A549 (cell line): ENCODE measurements around the gene ADGRG1. TPM values are rescaled to one million over a fixed set of nuclear protein-coding genes. Genes with fewer than 3 reads are reported as not detected.

ENCODE experiments used
- ATAC-seq, 2 experiments: fragments of 200-7000 bp in 1 of 2; fragments of >200 bp in 1 of 2; cut with Nextera tagmentation in 1 of 2; cut with Tn5 transposase in 1 of 2; 3 replicates each; pipeline versions ENCODE4 v1.8.0 to v1.9.1; 2018 to 2020; ENCODE audit warnings: mild to moderate bottlenecking in 1 of 2, moderate library complexity in 1 of 2
- CTCF ChIA-PET: fragments of 300-600 bp; sonication (Branson Sonifier 250); formaldehyde crosslinking; extraction: SDS; loops from one replicate; lab custom pipeline; 2021; ENCODE audit warnings: antibody characterized with exemption, inconsistent platforms; lab: Yijun Ruan, JAX
- POLR2A ChIA-PET: fragments of 350-600 bp; formaldehyde crosslinking; extraction: SDS; loops from one replicate; lab custom pipeline; 2021; ENCODE audit warnings: antibody characterized with exemption, inconsistent platforms; lab: Yijun Ruan, JAX
- DNase-seq, 2 experiments: peaks; one replicate each; pipeline versions ENCODE4 v3.0.0 to v3.0.0-alpha.2; 2011 to 2016; ENCODE audit warnings: low read depth in 1 of 2, low spot score in 1 of 2
- FAIRE-seq: peaks from 2 replicates; lab custom pipeline; 2011; peaks lifted over from hg19 to GRCh38; lab: Jason Lieb, UNC
- H3K27ac ChIP-seq, 2 experiments: fragments of >200 bp; sonication (Bioruptor Twin); formaldehyde crosslinking; 3 replicates each; pipeline ENCODE4 v1.5.1; 2016 to 2017
- H3K4me1 ChIP-seq: fragments of >200 bp; sonication (Bioruptor Twin); formaldehyde crosslinking; 3 replicates; pipeline ENCODE4 v1.6.1; 2016
- H3K4me2 ChIP-seq: fragments of >200 bp; sonication (Bioruptor Twin); formaldehyde crosslinking; 3 replicates; pipeline ENCODE4 v1.6.1; 2016
- H3K4me3 ChIP-seq: fragments of >200 bp; sonication (Bioruptor Twin); formaldehyde crosslinking; 3 replicates; pipeline ENCODE4 v1.5.1; 2016
- H3K9me3 ChIP-seq: fragments of >200 bp; sonication (Bioruptor Twin); formaldehyde crosslinking; 3 replicates; pipeline ENCODE4 v1.6.1; 2016
- ATOH8 ChIP-seq: fragments of 250-450 bp; sonication (Bioruptor Pico); IDR thresholded peaks from 2 replicates; pipeline ENCODE4 v1.5.0; 2020; ENCODE audit warnings: low read depth, mild to moderate bottlenecking, moderate library complexity
- BHLHE40 ChIP-seq: IDR thresholded peaks from 2 replicates; pipeline ENCODE4 v1.6.1; 2012; ENCODE audit warnings: low read depth, low read length, inconsistent platforms
- CBX2 ChIP-seq: fragments of 200-600 bp; sonication (generic); IDR thresholded peaks from 2 replicates; pipeline ENCODE4 v1.6.1; 2016; ENCODE audit warnings: low read depth, mild to moderate bottlenecking, borderline replicate concordance
- CHD4 ChIP-seq: fragments of 200-600 bp; sonication (generic); IDR thresholded peaks from 2 replicates; pipeline ENCODE4 v1.6.1; 2016; ENCODE audit warnings: antibody characterized with exemption, mild to moderate bottlenecking, borderline replicate concordance
- E2F6 ChIP-seq: IDR thresholded peaks from 2 replicates; pipeline ENCODE4 v1.6.1; 2012; ENCODE audit warnings: low read depth, borderline replicate concordance
- FOSB ChIP-seq: fragments of 250-450 bp; sonication (Bioruptor Pico); IDR thresholded peaks from 2 replicates; pipeline ENCODE4 v1.5.0; 2020; ENCODE audit warnings: mild to moderate bottlenecking, moderate library complexity
- FOSL2 ChIP-seq, 2 experiments: fragments of 450-650 bp in 1 of 2; fragments of >200 bp in 1 of 2; sonication (Bioruptor Twin) in 1 of 2; formaldehyde crosslinking; IDR thresholded peaks; 2 replicates each; pipeline versions ENCODE4 v1.5.0 to v1.6.1; 2016 to 2020; ENCODE audit warnings: mild to moderate bottlenecking in 1 of 2, moderate library complexity in 1 of 2
- HDAC2 ChIP-seq: fragments of 200-600 bp; sonication (generic); IDR thresholded peaks from 2 replicates; pipeline ENCODE4 v1.6.1; 2016
- HMGXB4 ChIP-seq: fragments of 250-450 bp; sonication (Bioruptor Pico); IDR thresholded peaks from 2 replicates; pipeline ENCODE4 v1.5.0; 2021; ENCODE audit warnings: mild to moderate bottlenecking, moderate library complexity, borderline replicate concordance
- HOXB5 ChIP-seq: fragments of 250-450 bp; sonication (Bioruptor Pico); IDR thresholded peaks from 2 replicates; pipeline ENCODE4 v1.5.0; 2020; ENCODE audit warnings: mild to moderate bottlenecking, moderate library complexity
- MAFK ChIP-seq: fragments of 450-650 bp; IDR thresholded peaks from 2 replicates; pipeline ENCODE4 v1.6.1; 2014; ENCODE audit not compliant: partially characterized antibody
- MAX ChIP-seq: IDR thresholded peaks from 2 replicates; pipeline ENCODE4 v1.6.1; 2012
- RAD21 ChIP-seq, 2 experiments: fragments of >200 bp in 1 of 2; sonication (Bioruptor Twin) in 1 of 2; formaldehyde crosslinking in 1 of 2; IDR thresholded peaks in 1 of 2; conservative IDR thresholded peaks in 1 of 2; 2 replicates in 1 of 2; 3 replicates in 1 of 2; pipeline ENCODE4 v1.6.1; 2012 to 2018; ENCODE audit warnings: inconsistent platforms in 1 of 2
- SMC3 ChIP-seq: fragments of >200 bp; sonication (Bioruptor Twin); formaldehyde crosslinking; IDR thresholded peaks from 3 replicates; pipeline ENCODE4 v1.6.1; 2018; ENCODE audit warnings: inconsistent platforms
- TFCP2L1 ChIP-seq: fragments of 250-450 bp; sonication (Bioruptor Pico); IDR thresholded peaks from 2 replicates; pipeline ENCODE4 v1.5.0; 2021; ENCODE audit warnings: mild to moderate bottlenecking
- ZFP36 ChIP-seq: fragments of 450-650 bp; IDR thresholded peaks from 2 replicates; pipeline ENCODE4 v1.6.1; 2014; ENCODE audit warnings: borderline replicate concordance; ENCODE audit not compliant: partially characterized antibody
- ZNF302 ChIP-seq: fragments of 250-450 bp; sonication (Bioruptor Pico); IDR thresholded peaks from 2 replicates; pipeline ENCODE4 v1.9.0; 2021; ENCODE audit warnings: inconsistent platforms, mild to moderate bottlenecking, moderate library complexity
- ZSCAN20 ChIP-seq: fragments of 250-450 bp; sonication (Bioruptor Pico); IDR thresholded peaks from 2 replicates; pipeline ENCODE4 v1.8.0; 2022; ENCODE audit warnings: mild to moderate bottlenecking, moderate library complexity
- WGBS: methylation state at CpG from one replicate; pipeline ENCODE4 v1.1.6; 2017; ENCODE audit errors: missing lambda C conversion rate; 5-methylcytosine and 5-hydroxymethylcytosine counted together
- polyA plus RNA-seq, 4 experiments: library from polyadenylated mRNA; depleted of rRNA in 3 of 4; stranded (reverse); fragments of >200 nt; fragmentation: RNase III in 1 of 4; extraction: RNeasy Plus Mini Kit Qiagen cat#74134 plus additional on column Dnase treatment in 1 of 4; gene quantifications; 2 replicates in 3 of 4; 3 replicates in 1 of 4; pipeline ENCODE4 v1.2.3, GENCODE V29; 2011 to 2017

The ADGRG1 gene
- polyA plus RNA-seq, 2 of the 4 experiments (the other 2 are of a cell fraction): 28.3 to 142 TPM

- Histone ChIP-seq H3K4me3 (no peak overlapping the region), H3K4me1 (peaks cover 94% of the 10 kb centered on the region), H3K9me3 (no peaks in the 10 kb centered on the region), H3K27ac (peak overlapping the region; percentile 91 to 98), H3K4me2 (peak overlapping the region; percentile 80; the same call in 2 of the 3 replicates)
- ATAC-seq (no peak), FAIRE-seq (no peak), DNase-seq (no peak)
- WGBS: 78% methylated on average over 6 of the region's 10 CpGs
- TF ChIP-seq CBX2 (no peak), FOSB (CRISPR knock-in tag) (no peak), MAFK (no peak), ZNF302 (CRISPR knock-in tag) (no peak), HDAC2 (no peak), CHD4 (no peak), FOSL2 (IDR thresholded peaks at IDR 0.05) (no peak), FOSL2 (CRISPR knock-in tag; IDR thresholded peaks at IDR 0.05) (no peak), ZSCAN20 (no peak), E2F6 (no peak), BHLHE40 (no peak)
- ChIA-PET CTCF (interaction anchor here (0.5 to 5.7 kb wide), 20 partner anchors 9 to 375 kb away, joined by 3 to 66 read pairs (median 4); partner anchors contain the start of gene USB1), POLR2A (interaction anchor here (0.9 kb wide), 1 partner anchor 36 kb away, joined by 3 read pairs; no protein-coding TSS in a partner anchor)
These were observed 1.8 kb upstream of the ADGRG1 start for GRCh38 chr16:57626420-57627170.

- Histone ChIP-seq H3K9me3 (no peaks in the 10 kb centered on the region), H3K4me2 (peak overlapping the region; percentile 80), H3K4me3 (no peak overlapping the region; the same call in 2 of the 3 replicates), H3K27ac (peak overlapping the region; percentile 91 to 98), H3K4me1 (peaks cover 94% of the 10 kb centered on the region)
- DNase-seq (peak; percentile 64 to 79), ATAC-seq (peak; percentile 52 to 64), FAIRE-seq (no peak)
- ChIA-PET CTCF (interaction anchor here (0.5 to 5.7 kb wide), 21 partner anchors 10 to 374 kb away, joined by 3 to 66 read pairs (median 4); partner anchors contain the start of gene USB1), POLR2A (interaction anchor here (0.9 kb wide), 1 partner anchor 36 kb away, joined by 3 read pairs; no protein-coding TSS in a partner anchor)
- 47% methylated on average over 15 of the region's 15 CpGs for WGBS
- TF ChIP-seq SMC3 (no peak; the same call in 2 of the 3 replicates), ZFP36 (peak; percentile 18), FOSL2 (IDR thresholded peaks at IDR 0.05) (no peak), FOSL2 (CRISPR knock-in tag; IDR thresholded peaks at IDR 0.05) (peak; percentile 34; the same call in 1 of the 2 replicates), MAX (peak; percentile 35), TFCP2L1 (CRISPR knock-in tag) (no peak), ATOH8 (0 out of 2 replicates have a peak, but pooled peaks have one; percentile 37), HOXB5 (CRISPR knock-in tag) (peak; percentile 60; the same call in 1 of the 2 replicates), E2F6 (no peak), RAD21 (conservative IDR thresholded peaks at IDR 0.05 in 1 of 2, IDR thresholded peaks at IDR 0.05 in 1 of 2) (peak; percentile 28 to 40; a peak in 4 of 5 replicates), HMGXB4 (CRISPR knock-in tag) (no peak)
These were observed 1.1 kb upstream of the ADGRG1 start for GRCh38 chr16:57627184-57627871.
